Esophagus squamous epithelium (tissue), 5 donors: ENCODE measurements around the gene ARHGAP23. TPM values are rescaled to one million over a fixed set of nuclear protein-coding genes. Genes with fewer than 3 reads are reported as not detected.
A peak's percentile ranks its signal among the peaks of the same experiment; 100 is the strongest.
"Not testable (repeated sequence)": the region's sequence is repeated elsewhere in the genome, so short reads cannot be mapped to it uniquely, and the experiment has no call there.

ENCODE experiments used
- DNase-seq: peaks from one replicate; lab custom pipeline; 2025; lab: John Stamatoyannopoulos, UW
- H3K27ac ChIP-seq, 4 donors: fragments of 200-600 bp; sonication (generic); one replicate each; pipeline ENCODE4 v1.5.1; 2016 to 2019; ENCODE audit warnings: mild to moderate bottlenecking in 1 of 4
- H3K27me3 ChIP-seq, 4 donors: fragments of 200-600 bp; sonication (generic); 1 replicate in 3 of 4; 2 replicates in 1 of 4; pipeline versions ENCODE4 v1.5.1 to v1.6.0; 2017 to 2021; ENCODE audit warnings: antibody characterized with exemption in 1 of 4
- H3K36me3 ChIP-seq, 3 donors: fragments of 200-600 bp; sonication (generic); one replicate each; pipeline ENCODE4 v1.5.1; 2016 to 2019
- H3K4me1 ChIP-seq, 3 donors: fragments of 200-600 bp; sonication (generic); one replicate each; pipeline ENCODE4 v1.5.1; 2017 to 2019
- H3K4me3 ChIP-seq, 4 donors: fragments of 200-600 bp; sonication (generic); 1 replicate in 3 of 4; 2 replicates in 1 of 4; pipeline ENCODE4 v1.5.1; 2016 to 2019; ENCODE audit warnings: mild to moderate bottlenecking in 2 of 4, moderate library complexity in 1 of 4
- H3K9me3 ChIP-seq, 3 donors: fragments of 200-600 bp; sonication (generic); one replicate each; pipeline ENCODE4 v1.5.1; 2016 to 2019
- POLR2A ChIP-seq, 4 donors: fragments of 450-650 bp; IDR thresholded peaks; one replicate each; pipeline ENCODE4 v1.6.1; 2017; ENCODE audit warnings: antibody characterized with exemption in 4 of 4, mild to moderate bottlenecking in 4 of 4, moderate library complexity in 3 of 4
- WGBS, 2 donors: methylation state at CpG; one replicate each; pipeline ENCODE4 v1.1.5; 2018; 5-methylcytosine and 5-hydroxymethylcytosine counted together
- intact Hi-C: fragments of 100-400 bp; cut with DNase I; formaldehyde crosslinking; loops from one replicate; pipeline ENCODE4 v1.15.0; 2022
- total RNA-seq, 4 donors: library from RNA; depleted of rRNA; stranded (reverse); fragments of >200 nt; gene quantifications; one replicate each; pipeline ENCODE4 v1.1.0, GENCODE V29; 2016
- TF ChIP-seq, protein P1 (sequence below), 6 experiments: fragments of 450-650 bp in 4 of 6; fragments of 200-600 bp in 2 of 6; sonication (generic) in 2 of 6; IDR thresholded peaks; one replicate each; pipeline ENCODE4 v1.5.1; 2016 to 2019; ENCODE audit warnings: antibody characterized with exemption in 6 of 6, mild to moderate bottlenecking in 4 of 6, moderate library complexity in 4 of 6
- donor health status: DM: yes; HTN: yes; CAD: no.

ARHGAP23 gene
- total RNA-seq, 4 donors from 2014 or later: 75.3 to 180 (median 102) TPM

DNA sequence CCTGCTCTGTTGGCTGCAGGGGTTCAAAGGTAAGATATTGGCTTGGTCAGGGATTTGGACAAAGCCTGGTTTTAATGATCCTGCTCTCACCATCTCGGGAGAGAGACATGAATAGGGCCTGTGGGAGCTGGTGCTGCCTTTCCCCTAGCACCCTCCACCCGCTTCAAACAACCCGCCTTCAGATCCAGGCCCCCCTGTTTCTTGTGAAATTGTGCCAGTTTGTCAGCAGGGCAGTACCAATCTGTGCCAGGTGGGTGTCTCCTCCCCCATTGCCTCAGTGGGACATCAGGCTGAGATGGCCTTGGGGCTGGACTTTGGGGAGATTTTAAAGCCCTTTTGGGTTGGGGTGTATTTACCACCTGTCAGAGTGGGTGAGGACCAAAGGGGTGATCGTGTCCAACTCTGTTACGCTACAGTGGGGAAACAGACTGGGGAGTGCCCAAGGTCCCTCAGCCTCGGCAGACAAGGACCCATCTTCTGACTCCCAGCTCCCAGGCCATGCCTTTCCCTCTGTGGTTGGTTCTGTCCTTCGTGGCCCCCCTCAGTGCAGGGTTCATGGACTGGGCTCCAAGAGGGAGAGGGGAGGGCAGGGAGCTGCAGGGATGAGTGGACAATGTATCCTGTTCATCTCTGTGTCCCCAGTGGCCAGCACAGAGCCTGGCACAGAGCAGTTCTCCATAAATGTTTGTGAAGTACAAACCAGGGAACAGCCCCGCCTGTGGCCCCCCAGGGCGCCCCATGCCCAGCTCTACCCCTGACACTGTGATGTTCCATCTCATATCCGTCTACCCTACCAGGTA, 3.3 kb downstream of the ARHGAP23 start:
- no peak for DNase-seq
- Histone ChIP-seq H3K9me3 (no peaks in the 10 kb centered on the region), H3K36me3 (no peaks in the 10 kb centered on the region), H3K4me3 (no peak overlapping the region), H3K27ac (peak overlapping the region in 1 of 4 donors; percentile 6), H3K27me3 (no peaks in the 10 kb centered on the region), H3K4me1 (peaks cover 17 to 61% (median 22%) of the 10 kb centered on the region in 3 donors)
- intact Hi-C loops: no loop called here
- WGBS, 2 donors: 84 to 100% methylated on average over 2 to 7 of the region's 10 CpGs
- no peak for TF ChIP-seq POLR2A (IDR thresholded peaks at IDR 0.05)
- TF ChIP-seq, protein P1, sequence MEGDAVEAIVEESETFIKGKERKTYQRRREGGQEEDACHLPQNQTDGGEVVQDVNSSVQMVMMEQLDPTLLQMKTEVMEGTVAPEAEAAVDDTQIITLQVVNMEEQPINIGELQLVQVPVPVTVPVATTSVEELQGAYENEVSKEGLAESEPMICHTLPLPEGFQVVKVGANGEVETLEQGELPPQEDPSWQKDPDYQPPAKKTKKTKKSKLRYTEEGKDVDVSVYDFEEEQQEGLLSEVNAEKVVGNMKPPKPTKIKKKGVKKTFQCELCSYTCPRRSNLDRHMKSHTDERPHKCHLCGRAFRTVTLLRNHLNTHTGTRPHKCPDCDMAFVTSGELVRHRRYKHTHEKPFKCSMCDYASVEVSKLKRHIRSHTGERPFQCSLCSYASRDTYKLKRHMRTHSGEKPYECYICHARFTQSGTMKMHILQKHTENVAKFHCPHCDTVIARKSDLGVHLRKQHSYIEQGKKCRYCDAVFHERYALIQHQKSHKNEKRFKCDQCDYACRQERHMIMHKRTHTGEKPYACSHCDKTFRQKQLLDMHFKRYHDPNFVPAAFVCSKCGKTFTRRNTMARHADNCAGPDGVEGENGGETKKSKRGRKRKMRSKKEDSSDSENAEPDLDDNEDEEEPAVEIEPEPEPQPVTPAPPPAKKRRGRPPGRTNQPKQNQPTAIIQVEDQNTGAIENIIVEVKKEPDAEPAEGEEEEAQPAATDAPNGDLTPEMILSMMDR (IDR thresholded peaks at IDR 0.05): no peak

DNA sequence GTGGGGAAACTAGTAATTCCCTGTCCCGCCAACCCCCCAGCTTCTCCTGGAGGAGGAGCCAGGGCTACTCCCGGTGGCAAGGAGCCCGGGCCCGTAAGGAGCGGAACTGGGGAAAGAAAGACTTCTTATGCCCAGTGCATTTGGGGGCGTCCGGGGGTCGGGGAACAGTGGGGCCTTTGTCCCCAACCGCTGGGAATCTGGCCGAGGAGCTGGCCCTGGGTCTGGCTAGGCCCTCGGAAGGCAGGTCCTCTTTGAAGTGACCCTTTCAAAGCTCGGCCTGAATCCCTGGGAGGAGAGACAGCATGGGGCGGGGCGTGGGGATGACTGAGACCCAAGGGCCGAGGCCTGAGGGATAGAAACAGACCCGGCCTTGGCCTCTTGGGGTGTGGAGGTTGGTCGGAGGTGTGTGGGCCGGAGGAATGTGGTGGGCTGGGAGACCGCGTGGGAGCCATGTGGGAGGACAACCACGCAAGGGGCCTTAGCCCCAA, 6.0 kb downstream of the ARHGAP23 start:
- intact Hi-C loops: no loop called here
- H3K27ac ChIP-seq: peak overlapping the region in 2 of 4 donors; percentile 21 to 62
- no peaks in the 10 kb centered on the region for H3K27me3 ChIP-seq
- no peak for TF ChIP-seq POLR2A (IDR thresholded peaks at IDR 0.05)
- DNase-seq: no peak
- H3K4me3 ChIP-seq: no peak overlapping the region
- H3K36me3 ChIP-seq: no peaks in the 10 kb centered on the region
- 82 to 88% methylated on average over 8 of the region's 21 CpGs for WGBS, 2 donors
- no peaks in the 10 kb centered on the region for H3K9me3 ChIP-seq
- peaks cover 3 to 37% (median 6%) of the 10 kb centered on the region in 3 donors for H3K4me1 ChIP-seq

DNA sequence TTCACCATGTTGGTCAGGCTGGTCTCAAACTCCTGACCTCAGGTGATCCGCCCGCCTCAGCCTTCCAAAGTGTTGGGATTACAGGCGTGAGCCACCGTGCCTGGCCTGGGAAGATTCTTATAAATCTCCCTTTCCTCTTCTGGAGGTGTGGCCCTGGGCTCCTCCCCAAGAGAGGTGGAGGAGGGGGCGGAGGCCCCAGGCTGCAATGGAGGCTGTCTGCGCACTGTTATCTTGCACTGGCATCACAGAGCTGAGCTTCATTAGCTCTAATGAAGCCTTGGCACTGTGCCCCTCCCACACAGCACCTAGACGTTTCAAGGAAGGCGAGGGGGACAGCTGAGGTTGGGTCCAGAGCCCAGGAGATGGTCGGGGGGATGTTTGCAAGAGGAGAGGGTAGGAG, 7.5 kb downstream of the ARHGAP23 start:
- Histone ChIP-seq H3K4me3 (no peak overlapping the region), H3K27ac (no peak overlapping the region), H3K27me3 (no peaks in the 10 kb centered on the region), H3K36me3 (no peaks in the 10 kb centered on the region), H3K9me3 (no peaks in the 10 kb centered on the region), H3K4me1 (peaks cover 0 to 24% (median 0%) of the 10 kb centered on the region in 3 donors)
- DNase-seq: no peak
- TF ChIP-seq, protein P1 (IDR thresholded peaks at IDR 0.05): no peak
- no peak for TF ChIP-seq POLR2A (IDR thresholded peaks at IDR 0.05)
- WGBS, 2 donors: 62 to 100% methylated on average over 1 to 3 of the region's 9 CpGs
- intact Hi-C loops: no loop called here

DNA sequence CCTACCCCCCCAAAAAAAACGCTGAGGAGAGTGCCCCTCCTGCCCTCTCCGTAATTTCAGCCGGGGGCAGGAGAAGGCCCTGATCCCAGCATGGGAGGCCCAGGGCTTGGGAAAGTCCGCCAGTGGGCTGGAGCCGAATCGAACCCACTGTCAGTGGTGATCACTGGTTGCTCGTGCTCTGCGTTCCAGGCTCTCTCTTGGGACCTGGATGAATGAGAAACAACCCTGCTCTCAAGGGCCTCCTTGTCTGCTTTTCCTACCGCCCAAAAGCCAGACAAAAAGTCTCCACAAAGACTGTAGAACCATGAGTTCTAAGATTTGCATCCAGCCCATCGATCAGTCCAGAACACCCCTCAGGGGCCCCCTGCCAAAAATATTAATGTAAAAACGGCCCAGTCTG, 8.1 kb downstream of the ARHGAP23 start:
- Histone ChIP-seq H3K9me3 (no peaks in the 10 kb centered on the region), H3K27me3 (no peaks in the 10 kb centered on the region), H3K27ac (no peak overlapping the region), H3K4me3 (no peak overlapping the region), H3K36me3 (no peaks in the 10 kb centered on the region), H3K4me1 (peaks cover 0 to 24% (median 0%) of the 10 kb centered on the region in 3 donors)
- intact Hi-C loops: no loop called here
- TF ChIP-seq POLR2A (IDR thresholded peaks at IDR 0.05): no peak
- TF ChIP-seq, protein P1 (IDR thresholded peaks at IDR 0.05): no peak
- WGBS, 2 donors: 0 to 74% methylated on average over 1 to 4 of the region's 11 CpGs
- no peak for DNase-seq

DNA sequence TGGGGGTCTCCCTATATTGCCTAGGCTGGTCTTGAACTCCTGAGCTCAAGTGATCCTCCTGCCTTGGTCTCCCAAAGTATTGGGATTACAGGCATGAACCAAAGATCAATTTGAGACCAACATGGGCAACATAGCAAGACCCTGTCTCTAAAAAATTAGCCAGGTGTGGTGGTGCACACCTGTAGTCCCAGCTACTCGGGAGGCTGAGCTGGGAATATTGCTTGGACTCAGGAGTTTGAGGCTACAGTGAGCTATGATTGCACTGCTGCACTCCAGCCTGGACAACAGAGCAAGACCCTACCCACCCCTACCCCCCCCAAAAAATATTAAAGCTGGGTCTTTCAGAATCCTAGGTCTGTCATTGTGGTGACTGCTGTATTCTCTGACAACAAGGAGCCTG, 9.0 kb downstream of the ARHGAP23 start:
- intact Hi-C loops: not testable (repeated sequence)
- 63% methylated on average over 1 of the region's 1 CpG; no CpG with 5 or more reads in 1 of the 2 donors for WGBS, 2 donors

DNA sequence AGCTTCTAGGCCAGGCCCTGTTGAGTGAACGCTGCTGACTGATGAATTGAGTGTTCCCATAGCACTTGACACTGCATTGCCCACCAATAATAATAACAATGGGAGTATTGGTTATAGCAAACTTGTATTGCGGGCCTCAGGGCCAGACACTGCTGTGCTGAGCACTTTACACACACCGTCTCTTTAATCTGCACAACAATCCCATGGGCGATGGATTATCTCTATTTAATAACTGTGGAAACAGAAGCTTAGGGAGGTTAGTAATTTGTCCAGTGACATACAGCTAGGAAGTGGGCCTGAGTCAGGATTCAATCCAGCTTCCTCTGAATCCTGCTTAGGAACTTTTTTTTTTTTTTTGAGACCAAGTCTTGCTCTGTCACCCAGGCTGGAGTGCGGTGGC, 11.2 kb downstream of the ARHGAP23 start:
- H3K4me1 ChIP-seq: peaks cover 9 to 42% (median 15%) of the 10 kb centered on the region in 3 donors
- H3K4me3 ChIP-seq: no peak overlapping the region
- no peaks in the 10 kb centered on the region for H3K9me3 ChIP-seq
- no peak for DNase-seq
- H3K36me3 ChIP-seq: no peaks in the 10 kb centered on the region
- 88 to 94% methylated on average over 5 of the region's 5 CpGs for WGBS, 2 donors
- TF ChIP-seq, protein P1 (IDR thresholded peaks at IDR 0.05): no peak
- no peak for TF ChIP-seq POLR2A (IDR thresholded peaks at IDR 0.05)
- no peak overlapping the region for H3K27ac ChIP-seq
- H3K27me3 ChIP-seq: no peaks in the 10 kb centered on the region
- intact Hi-C loops: no loop called here

More for the DNA sequence above, 9.0 kb downstream of the ARHGAP23 start:
- H3K27ac ChIP-seq, H3K36me3 ChIP-seq, H3K9me3 ChIP-seq, H3K27me3 ChIP-seq, H3K4me3 ChIP-seq, DNase-seq: not testable (repeated sequence)
- peaks cover 0 to 31% (median 0%) of the 10 kb centered on the region in 3 donors for H3K4me1 ChIP-seq
